HK-2 (cell line): ENCODE results near the gene PSMB2.

ENCODE experiments used
- DNase-seq: peaks from one replicate; pipeline ENCODE4 v3.0.0-alpha.2; 2018; ENCODE audit not compliant: unreplicated experiment

Gene PSMB2

GRCh38 chr1:35572296-35572695 is 69.0 kb downstream of the PSMB2 start:
- DNase-seq: no peak

GRCh38 chr1:35571263-35571662 is 70.1 kb downstream of the PSMB2 start:
- DNase-seq: no peak

DNA sequence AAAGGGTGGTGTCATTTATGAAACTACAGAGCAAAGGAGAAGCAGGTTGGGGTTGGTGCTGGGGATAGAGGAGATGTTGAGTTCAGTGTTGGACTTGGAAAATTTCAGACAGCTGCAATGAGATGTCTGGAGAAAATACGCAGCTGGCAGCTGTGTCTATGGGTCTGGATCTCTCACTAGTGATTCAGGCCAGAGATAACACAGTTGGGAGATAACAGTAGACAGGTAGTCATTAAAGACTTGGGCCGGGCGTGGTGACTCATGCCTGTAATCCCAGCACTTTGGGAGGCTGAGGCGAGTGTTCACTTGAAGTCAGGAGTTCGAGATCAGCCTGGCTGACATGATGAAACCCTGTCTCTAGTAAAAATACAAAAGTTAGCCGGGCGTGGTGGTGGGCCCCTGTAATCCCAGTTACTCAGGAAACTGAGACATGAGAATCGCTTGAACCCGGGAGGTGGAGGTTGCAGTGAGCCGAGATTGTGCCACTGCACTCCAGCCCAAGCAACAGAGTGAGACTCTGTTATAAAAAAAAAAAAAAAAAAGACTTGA is 70.7 kb downstream of the PSMB2 start:
- no peak for DNase-seq

DNA sequence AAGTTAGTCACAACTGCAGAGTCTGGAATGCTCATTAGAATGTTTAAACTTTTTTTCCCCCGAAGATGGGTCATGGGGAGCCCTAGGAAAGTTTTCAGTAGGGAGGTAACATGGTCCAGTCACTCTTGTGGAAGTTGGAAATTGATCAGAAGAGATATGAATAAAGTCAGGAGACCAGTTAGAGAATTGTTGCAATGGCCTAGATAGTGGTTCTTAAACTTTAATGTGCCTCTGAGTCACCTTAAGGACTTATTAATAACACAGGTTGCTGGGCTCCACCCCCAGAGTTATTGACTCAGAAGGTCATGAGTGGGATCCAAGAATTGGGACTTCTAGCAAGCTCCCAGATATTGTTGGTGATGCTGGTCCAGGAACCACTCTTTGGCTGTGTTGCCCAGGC is 71.4 kb downstream of the PSMB2 start:
- DNase-seq: no peak

- DNase-seq: peak; percentile 68
These were observed 72.3 kb downstream of the PSMB2 start for GRCh38 chr1:35568975-35569395.

DNA sequence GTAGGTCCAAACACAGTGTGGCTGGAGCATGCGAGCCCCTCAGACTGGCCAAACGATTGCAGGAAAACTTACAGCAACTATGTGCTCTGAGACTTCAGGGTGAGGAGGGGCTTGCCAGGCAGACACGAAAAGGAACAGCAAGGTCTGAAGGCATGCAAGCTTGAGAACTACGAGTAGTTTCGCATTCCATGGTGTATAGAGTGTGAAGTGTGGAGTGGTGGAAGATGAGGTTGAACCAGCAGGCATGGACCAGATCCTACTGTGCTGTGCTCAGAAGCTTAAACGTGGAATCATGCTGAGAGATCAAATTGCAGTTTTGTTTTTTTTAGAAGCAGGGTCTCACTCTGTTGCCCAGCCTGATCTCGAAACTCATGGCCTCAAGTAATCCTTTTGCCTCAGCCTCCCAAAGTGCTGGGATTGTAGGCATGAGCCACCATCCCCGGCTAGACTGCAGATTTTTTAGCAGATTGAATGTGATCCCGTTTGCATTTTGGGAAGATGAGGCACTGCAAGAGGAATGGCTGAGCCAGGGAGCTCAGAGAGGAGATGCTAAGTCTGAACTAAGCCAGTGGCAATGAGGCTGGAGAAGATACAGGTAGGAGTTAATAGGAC is 73.3 kb downstream of the PSMB2 start:
- no peak for DNase-seq

- no peak for DNase-seq
These were observed 75.6 kb downstream of the PSMB2 start for GRCh38 chr1:35565742-35566133.

DNA sequence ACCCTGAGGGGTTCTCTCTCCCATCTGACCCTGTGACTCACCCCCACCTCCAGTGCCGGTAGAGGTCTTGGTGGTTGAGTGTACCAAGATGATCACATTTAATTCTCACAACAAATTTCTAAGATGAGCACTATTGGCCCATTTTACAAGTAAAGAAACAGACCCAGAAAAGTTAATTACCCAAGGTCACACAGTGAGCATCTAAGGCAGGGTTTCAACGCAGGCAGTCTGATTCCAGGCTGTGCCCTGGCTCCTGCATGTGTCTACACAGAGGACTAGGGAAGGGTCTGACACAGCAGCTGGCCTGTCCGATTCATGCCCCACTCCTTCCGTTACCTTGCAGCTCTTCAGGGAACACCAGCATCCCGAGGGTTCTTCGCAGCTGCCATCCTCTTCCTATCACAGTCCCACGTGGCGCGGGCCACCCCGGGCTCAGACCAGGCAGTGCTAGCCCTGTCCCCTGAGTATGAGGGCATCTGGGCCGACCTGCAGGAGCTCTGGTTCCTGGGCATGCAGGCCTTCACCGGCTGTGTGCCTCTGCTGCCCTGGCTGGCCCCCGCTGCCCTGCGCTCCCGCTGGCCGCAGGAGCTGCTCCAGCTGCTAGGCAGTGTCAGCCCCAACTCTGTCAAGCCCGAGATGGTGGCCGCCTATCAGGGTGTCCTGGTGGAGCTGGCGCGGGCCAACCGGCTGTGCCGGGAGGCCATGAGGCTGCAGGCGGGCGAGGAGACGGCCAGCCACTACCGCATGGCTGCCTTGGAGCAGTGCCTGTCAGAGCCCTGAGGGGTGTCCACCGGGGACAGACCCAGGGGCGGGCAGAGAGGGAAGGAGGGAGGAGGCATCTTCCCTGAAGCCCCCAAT is 76.2 kb downstream of the PSMB2 start:
- no peak for DNase-seq

- peak; percentile 79 for DNase-seq
These were observed 77.1 kb downstream of the PSMB2 start for GRCh38 chr1:35564037-35564883.

- DNase-seq: no peak
These were observed 78.2 kb downstream of the PSMB2 start for GRCh38 chr1:35563166-35563565.

DNA sequence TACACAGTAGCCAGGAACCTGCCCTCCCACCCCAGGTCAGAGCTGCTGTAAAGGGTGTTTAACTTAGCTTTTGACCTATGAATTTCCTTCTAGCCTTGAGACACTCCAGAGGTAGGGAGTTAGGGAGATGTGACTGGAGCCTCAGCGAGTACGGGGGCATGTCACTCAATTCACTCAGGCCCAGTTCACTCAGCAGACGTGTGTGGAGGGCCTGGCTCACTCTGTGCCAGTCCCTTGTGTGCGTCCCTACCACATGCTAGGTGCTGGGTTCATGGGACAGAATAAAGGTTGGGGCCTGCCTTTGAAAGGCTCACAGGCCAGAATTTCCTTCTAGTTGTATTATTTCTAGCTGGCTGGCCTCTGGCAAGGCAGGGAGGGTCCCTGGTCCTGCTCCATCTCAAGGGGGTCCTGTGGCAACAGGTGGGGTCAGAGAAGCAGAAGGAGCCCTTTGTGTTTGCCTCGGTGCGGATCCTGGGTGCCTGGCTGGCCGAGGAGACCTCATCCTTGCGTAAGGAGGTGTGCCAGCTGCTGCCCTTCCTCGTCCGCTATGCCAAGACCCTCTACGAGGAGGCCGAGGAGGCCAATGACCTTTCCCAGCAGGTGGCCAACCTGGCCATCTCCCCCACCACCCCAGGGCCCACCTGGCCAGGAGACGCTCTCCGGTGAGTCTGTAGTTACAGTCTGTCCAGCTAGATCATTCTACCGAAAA is 79.2 kb downstream of the PSMB2 start:
- no peak for DNase-seq

DNA sequence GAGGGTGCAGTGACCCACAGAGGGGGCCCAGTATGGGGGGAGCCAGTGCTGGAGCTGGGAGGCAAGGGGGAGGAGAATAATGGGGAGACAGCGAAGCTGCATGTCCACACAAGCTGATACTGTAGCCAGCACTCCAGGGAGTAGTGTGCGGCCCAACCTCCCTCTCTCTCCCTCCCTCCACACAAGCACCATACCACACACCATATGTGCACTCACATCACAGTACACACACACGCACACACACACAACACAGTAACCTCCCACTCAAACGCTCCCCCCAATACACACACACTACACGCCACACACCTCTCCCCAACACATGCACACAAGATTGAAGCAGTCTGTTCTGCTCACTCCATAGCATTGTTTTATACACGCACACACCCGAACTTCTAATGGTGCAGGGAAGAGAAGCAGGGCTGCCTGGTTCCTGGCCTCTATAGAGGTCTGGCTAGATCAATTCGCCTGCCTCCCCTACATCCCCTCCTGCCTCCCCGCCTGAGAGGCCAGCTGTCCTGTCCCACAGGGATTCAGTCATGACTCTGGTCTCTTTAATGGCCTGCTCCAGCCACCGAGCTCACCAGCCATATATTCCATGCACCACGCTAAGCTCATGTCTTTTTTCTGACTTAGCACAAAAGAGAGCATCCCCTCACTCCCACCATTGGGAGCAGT is 79.9 kb downstream of the PSMB2 start:
- no peak for DNase-seq

DNA sequence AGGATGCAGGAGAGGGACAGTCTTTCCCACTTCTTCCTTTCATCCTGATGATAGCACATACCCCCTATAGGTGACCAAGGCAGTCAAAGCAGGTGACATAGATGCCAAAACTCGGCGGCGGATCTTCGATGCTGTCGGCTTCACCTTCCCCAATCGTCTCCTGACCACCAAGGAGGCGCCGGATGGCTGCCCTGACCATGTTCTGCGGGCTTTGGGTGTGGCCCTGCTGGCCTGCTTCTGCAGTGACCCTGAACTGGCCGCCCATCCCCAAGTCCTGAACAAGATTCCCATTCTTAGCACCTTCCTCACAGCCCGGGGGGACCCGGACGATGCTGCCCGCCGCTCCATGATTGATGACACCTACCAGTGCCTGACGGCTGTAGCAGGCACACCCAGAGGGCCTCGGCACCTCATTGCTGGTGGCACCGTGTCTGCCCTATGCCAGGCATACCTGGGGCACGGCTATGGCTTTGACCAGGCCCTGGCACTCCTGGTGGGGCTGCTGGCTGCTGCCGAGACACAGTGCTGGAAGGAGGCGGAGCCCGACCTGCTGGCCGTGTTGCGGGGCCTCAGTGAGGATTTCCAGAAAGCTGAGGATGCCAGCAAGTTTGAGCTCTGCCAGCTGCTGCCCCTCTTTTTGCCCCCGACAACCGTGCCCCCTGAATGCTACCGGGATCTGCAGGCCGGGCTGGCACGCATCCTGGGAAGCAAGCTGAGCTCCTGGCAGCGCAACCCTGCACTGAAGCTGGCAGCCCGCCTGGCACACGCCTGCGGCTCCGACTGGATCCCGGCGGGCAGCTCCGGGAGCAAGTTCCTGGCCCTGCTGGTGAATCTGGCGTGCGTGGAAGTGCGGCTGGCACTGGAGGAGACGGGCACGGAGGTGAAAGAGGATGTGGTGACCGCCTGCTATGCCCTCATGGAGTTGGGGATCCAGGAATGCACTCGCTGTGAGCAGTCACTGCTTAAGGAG is 80.8 kb downstream of the PSMB2 start:
- DNase-seq: no peak

DNA sequence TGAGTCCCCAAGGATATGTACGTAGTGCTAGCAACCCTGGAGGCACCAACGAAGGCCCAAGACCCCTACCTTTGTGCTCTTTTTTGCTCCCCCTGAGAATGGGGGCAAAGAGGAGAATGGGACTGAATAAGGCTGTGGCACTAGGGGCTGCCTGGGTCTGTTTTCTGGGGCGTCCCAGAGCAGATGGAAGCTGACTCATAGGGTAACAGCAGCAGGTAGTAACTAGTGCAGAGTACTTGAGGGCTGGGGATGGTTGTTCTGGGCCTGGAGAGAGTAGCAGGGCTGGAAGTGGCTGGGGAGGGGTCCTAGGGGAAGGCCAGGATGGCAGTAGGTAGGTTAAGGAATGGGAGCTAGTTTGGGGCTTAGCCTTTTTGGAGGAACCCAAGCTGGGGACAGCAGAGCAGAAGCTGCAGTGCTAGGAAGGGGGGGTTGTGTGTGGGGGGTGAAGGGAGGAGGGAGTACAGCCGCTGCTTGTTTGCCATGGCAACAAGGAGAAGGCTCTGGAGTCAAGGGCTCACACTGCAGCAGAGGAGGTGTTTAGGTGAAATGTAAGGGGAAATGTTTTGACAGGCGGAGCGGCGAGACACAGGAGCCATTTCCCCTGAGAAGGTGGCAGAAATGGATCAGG is 81.9 kb downstream of the PSMB2 start:
- DNase-seq: no peak

DNA sequence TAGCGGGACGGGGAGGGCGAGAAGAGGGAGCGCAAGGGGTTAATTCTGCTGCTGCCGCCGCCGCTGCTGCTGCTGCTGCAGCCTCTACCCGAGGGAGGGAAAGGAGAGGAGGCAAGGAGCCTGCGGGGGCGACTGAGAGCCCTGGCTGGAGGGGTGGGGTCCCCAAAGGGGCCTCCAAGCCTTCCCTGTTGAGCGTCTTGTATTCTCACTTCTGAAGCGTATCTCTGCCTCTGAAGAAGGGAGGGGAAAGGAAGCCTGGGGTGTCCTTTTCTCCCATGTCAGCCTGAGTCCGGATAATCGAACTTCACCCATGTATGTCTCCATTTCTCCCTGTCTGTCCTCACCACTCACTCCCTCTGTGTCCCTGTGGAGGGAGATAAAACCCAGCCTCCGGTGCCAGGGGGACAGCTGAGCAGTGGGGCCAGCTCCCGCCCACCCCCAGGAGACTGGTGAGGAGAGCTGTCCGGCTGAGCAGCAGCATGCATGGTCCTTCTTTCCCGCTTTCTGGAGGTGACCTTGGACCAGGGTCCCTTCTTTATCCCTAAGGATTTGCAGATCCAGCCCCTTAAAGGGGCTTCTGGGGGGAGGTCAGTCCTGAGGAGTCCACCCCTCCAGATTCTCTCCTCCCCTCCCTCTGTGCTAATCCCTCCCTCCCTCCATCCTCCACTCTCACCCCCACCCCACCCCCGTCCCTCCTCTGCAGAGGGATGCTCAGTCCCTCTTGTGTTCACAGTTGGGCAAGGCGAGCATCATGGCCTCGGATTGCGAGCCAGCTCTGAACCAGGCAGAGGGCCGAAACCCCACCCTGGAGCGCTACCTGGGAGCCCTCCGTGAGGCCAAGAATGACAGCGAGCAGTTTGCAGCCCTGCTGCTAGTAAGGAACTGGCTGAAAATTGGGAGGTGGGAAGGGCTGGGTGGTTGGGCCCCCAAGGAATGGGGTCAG is 82.7 kb downstream of the PSMB2 start:
- no peak for DNase-seq

GRCh38 chr1:35557611-35558373 is 83.5 kb downstream of the PSMB2 start, which contains the start of gene NCDN:
TSS of gene NCDN (plus strand) at chr1:35557799. CDS start at chr1:35558191, 392 bp downstream.
- peak; percentile 99 for DNase-seq

GRCh38 chr1:35557118-35557610 is 84.2 kb downstream of the PSMB2 start, which contains the start of gene KIAA0319L:
TSS of gene KIAA0319L (minus strand) at chr1:35557403. CDS start at chr1:35554491, 2,912 bp downstream.
- DNase-seq: peak; percentile 92
